Nephron progenitor cell (in vitro differentiated cells): ENCODE results near the gene TEX9.

ENCODE experiments used
- DNase-seq: peaks from one replicate; pipeline ENCODE4 v3.0.0; 2021
- H3K27ac Mint-ChIP-seq: 2 replicates; pipeline ENCODE4 v1.8.0; 2021; ENCODE audit warnings: mild to moderate bottlenecking, moderate library complexity, mixed read lengths
- H3K27me3 Mint-ChIP-seq: 2 replicates; pipeline ENCODE4 v1.8.0; 2021; ENCODE audit warnings: mild to moderate bottlenecking, low read depth, mixed read lengths; ENCODE audit not compliant: poor library complexity
- H3K36me3 Mint-ChIP-seq: 2 replicates; pipeline ENCODE4 v1.8.0; 2021; ENCODE audit warnings: low read depth, mixed read lengths
- H3K4me1 Mint-ChIP-seq: 2 replicates; pipeline ENCODE4 v1.8.0; 2021; ENCODE audit warnings: mixed read lengths
- H3K4me3 Mint-ChIP-seq: 2 replicates; pipeline ENCODE4 v1.8.0; 2021; ENCODE audit warnings: mild to moderate bottlenecking, moderate library complexity, mixed read lengths
- H3K9me3 Mint-ChIP-seq: 2 replicates; pipeline ENCODE4 v1.8.0; 2021; ENCODE audit warnings: mild to moderate bottlenecking, moderate library complexity, mixed read lengths
- CTCF ChIP-seq: fragments of 200-600 bp; sonication (generic); IDR thresholded peaks from 2 replicates; pipeline ENCODE4 v1.5.0; 2021; ENCODE audit warnings: antibody characterized with exemption

The TEX9 gene

GRCh38 chr15:56440214-56440770 is 75.1 kb downstream of the TEX9 start:
- no peaks in the 10 kb centered on the region for H3K4me1 Mint-ChIP-seq
- peaks cover 52% of the 10 kb centered on the region for H3K9me3 Mint-ChIP-seq
- no peak overlapping the region for H3K27ac Mint-ChIP-seq
- no peaks in the 10 kb centered on the region for H3K27me3 Mint-ChIP-seq
- no peak overlapping the region for H3K4me3 Mint-ChIP-seq
- no peak for TF ChIP-seq CTCF
- peaks cover 72% of the 10 kb centered on the region for H3K36me3 Mint-ChIP-seq
- DNase-seq = no peak

GRCh38 chr15:56442354-56442753 is 77.1 kb downstream of the TEX9 start:
- DNase-seq = no peak
- Mint-ChIP-seq H3K4me1 (no peaks in the 10 kb centered on the region), H3K4me3 (no peak overlapping the region), H3K36me3 (peaks cover 51% of the 10 kb centered on the region), H3K27me3 (no peaks in the 10 kb centered on the region), H3K27ac (no peak overlapping the region), H3K9me3 (peaks cover 31% of the 10 kb centered on the region)
- no peak for TF ChIP-seq CTCF

- Mint-ChIP-seq H3K4me3 (no peak overlapping the region), H3K36me3 (peaks cover 24% of the 10 kb centered on the region), H3K9me3 (peaks cover 4% of the 10 kb centered on the region), H3K27ac (no peak overlapping the region), H3K4me1 (no peaks in the 10 kb centered on the region), H3K27me3 (no peaks in the 10 kb centered on the region)
- TF ChIP-seq CTCF = no peak
- no peak for DNase-seq
These were observed 80.5 kb downstream of the TEX9 start for GRCh38 chr15:56445746-56446145.

- Mint-ChIP-seq H3K27ac (no peak overlapping the region), H3K27me3 (no peaks in the 10 kb centered on the region)
These were observed 89.6 kb downstream of the TEX9 start for GRCh38 chr15:56454836-56455235.

GRCh38 chr15:56456229-56456628 is 91.0 kb downstream of the TEX9 start:
- no peak for DNase-seq
- no peak overlapping the region for H3K4me3 Mint-ChIP-seq
- TF ChIP-seq CTCF = no peak
- no peaks in the 10 kb centered on the region for H3K27me3 Mint-ChIP-seq
- H3K4me1 Mint-ChIP-seq = no peaks in the 10 kb centered on the region
- H3K36me3 Mint-ChIP-seq = peaks cover 7% of the 10 kb centered on the region
- H3K9me3 Mint-ChIP-seq = no peaks in the 10 kb centered on the region
- H3K27ac Mint-ChIP-seq = no peak overlapping the region

More at GRCh38 chr15:56454836-56455235, 89.6 kb downstream of the TEX9 start:
- DNase-seq = no peak
- Mint-ChIP-seq H3K9me3 (no peaks in the 10 kb centered on the region), H3K36me3 (peaks cover 7% of the 10 kb centered on the region), H3K4me3 (no peak overlapping the region), H3K4me1 (no peaks in the 10 kb centered on the region)
- TF ChIP-seq CTCF = no peak

- Mint-ChIP-seq H3K4me3 (no peak overlapping the region), H3K36me3 (peaks cover 7% of the 10 kb centered on the region), H3K9me3 (no peaks in the 10 kb centered on the region), H3K27ac (no peak overlapping the region), H3K27me3 (peaks cover 3% of the 10 kb centered on the region), H3K4me1 (peaks cover 3% of the 10 kb centered on the region)
- TF ChIP-seq CTCF = no peak
- no peak for DNase-seq
These were observed 93.9 kb downstream of the TEX9 start for GRCh38 chr15:56459096-56459495.
